Activated naive CD4-positive, alpha-beta T cell treated with anti-CD3 and anti-CD28 coated beads, Interleukin-2, amount 50 U/mL, for 72 hours (primary cell): ENCODE results near the gene HECTD2. TPM values are rescaled to one million over a fixed set of nuclear protein-coding genes. Genes with fewer than 3 reads are reported as not detected.

Experiments used
- ATAC-seq, 2 donors: fragments of 150-1000 bp; cut with Tn5 transposase; 2 replicates each; pipeline ENCODE4 v1.10.0; 2021; ENCODE audit warnings: mild to moderate bottlenecking in 2 of 2, moderate library complexity in 2 of 2
- DNase-seq, 2 donors: peaks; one replicate each; pipeline ENCODE4 v3.0.0; 2021 to 2022; ENCODE audit warnings: low spot score in 2 of 2
- H3K27ac Mint-ChIP-seq, 2 donors: one replicate each; pipeline ENCODE4 v1.8.0; 2022; ENCODE audit warnings: mild to moderate bottlenecking in 2 of 2, mixed read lengths in 2 of 2
- H3K36me3 Mint-ChIP-seq, 2 donors: one replicate each; pipeline ENCODE4 v1.8.0; 2022; ENCODE audit warnings: mixed read lengths in 2 of 2
- H3K9me3 Mint-ChIP-seq, 2 donors: one replicate each; pipeline ENCODE4 v1.8.0; 2022; ENCODE audit warnings: mixed read lengths in 2 of 2
- total RNA-seq, 2 donors: library from RNA; stranded (reverse); gene quantifications; one replicate each; pipeline ENCODE4 v1.2.3, GENCODE V29; 2022

The HECTD2 gene
- total RNA-seq, 2 donors from 2014 or later: 3.0 to 6.0 TPM

- H3K27ac Mint-ChIP-seq: no peak overlapping the region
- H3K9me3 Mint-ChIP-seq: peaks cover 0 to 8% of the 10 kb centered on the region in 2 donors
- H3K36me3 Mint-ChIP-seq: no peaks in the 10 kb centered on the region
- DNase-seq: no peak
- ATAC-seq: no peak
Observed at GRCh38 chr10:91537614-91538383, 127.7 kb downstream of the HECTD2 start.

GRCh38 chr10:91539930-91540329 lies 129.8 kb downstream of the HECTD2 start:
- peaks cover 0 to 8% of the 10 kb centered on the region in 2 donors for H3K9me3 Mint-ChIP-seq

GRCh38 chr10:91540733-91541132 lies 130.6 kb downstream of the HECTD2 start:
- Mint-ChIP-seq H3K36me3 (no peaks in the 10 kb centered on the region), H3K27ac (no peak overlapping the region), H3K9me3 (peaks cover 0 to 8% of the 10 kb centered on the region in 2 donors)
- DNase-seq (no peak), ATAC-seq (peak in 1 of 2 donors; percentile 26)

More at GRCh38 chr10:91539930-91540329, 129.8 kb downstream of the HECTD2 start:
- Mint-ChIP-seq H3K27ac (no peak overlapping the region), H3K36me3 (no peaks in the 10 kb centered on the region)
- no peak for DNase-seq
- ATAC-seq: no peak

GRCh38 chr10:91541481-91541880 lies 131.3 kb downstream of the HECTD2 start:
- H3K36me3 Mint-ChIP-seq: no peaks in the 10 kb centered on the region
- H3K9me3 Mint-ChIP-seq: peaks cover 0 to 8% of the 10 kb centered on the region in 2 donors
- DNase-seq (no peak), ATAC-seq (no peak)
- no peak overlapping the region for H3K27ac Mint-ChIP-seq

- DNase-seq: no peak
- H3K9me3 Mint-ChIP-seq: peaks cover 0 to 4% of the 10 kb centered on the region in 2 donors
- ATAC-seq: no peak
- no peaks in the 10 kb centered on the region for H3K36me3 Mint-ChIP-seq
- H3K27ac Mint-ChIP-seq: no peak overlapping the region
Observed at GRCh38 chr10:91545384-91545783, 135.2 kb downstream of the HECTD2 start.

- Mint-ChIP-seq H3K27ac (no peak overlapping the region), H3K9me3 (peaks cover 0 to 4% of the 10 kb centered on the region in 2 donors), H3K36me3 (no peaks in the 10 kb centered on the region)
- no peak for ATAC-seq
- DNase-seq: no peak
Observed at GRCh38 chr10:91545838-91546237, 135.7 kb downstream of the HECTD2 start.

GRCh38 chr10:91549262-91549661 lies 139.1 kb downstream of the HECTD2 start:
- no peak for ATAC-seq

GRCh38 chr10:91550021-91550420 lies 139.9 kb downstream of the HECTD2 start:
- Mint-ChIP-seq H3K36me3 (no peaks in the 10 kb centered on the region), H3K9me3 (no peaks in the 10 kb centered on the region), H3K27ac (no peak overlapping the region)
- DNase-seq: no peak
- no peak for ATAC-seq

More at GRCh38 chr10:91549262-91549661, 139.1 kb downstream of the HECTD2 start:
- H3K9me3 Mint-ChIP-seq: no peaks in the 10 kb centered on the region
- no peak for DNase-seq
- H3K27ac Mint-ChIP-seq: no peak overlapping the region
- no peaks in the 10 kb centered on the region for H3K36me3 Mint-ChIP-seq

GRCh38 chr10:91551856-91552255 lies 141.7 kb downstream of the HECTD2 start:
- ATAC-seq: peak; percentile 29 to 52
- no peaks in the 10 kb centered on the region for H3K9me3 Mint-ChIP-seq
- DNase-seq: no peak
- H3K36me3 Mint-ChIP-seq: no peaks in the 10 kb centered on the region
- no peak overlapping the region for H3K27ac Mint-ChIP-seq

- no peaks in the 10 kb centered on the region for H3K36me3 Mint-ChIP-seq
- no peak for DNase-seq
- H3K9me3 Mint-ChIP-seq: no peaks in the 10 kb centered on the region
- ATAC-seq: no peak
- no peak overlapping the region for H3K27ac Mint-ChIP-seq
Observed at GRCh38 chr10:91552274-91553095, 142.3 kb downstream of the HECTD2 start.

GRCh38 chr10:91555455-91555854 lies 145.3 kb downstream of the HECTD2 start:
- H3K27ac Mint-ChIP-seq: no peak overlapping the region
- no peaks in the 10 kb centered on the region for H3K9me3 Mint-ChIP-seq
- no peaks in the 10 kb centered on the region for H3K36me3 Mint-ChIP-seq
- no peak for DNase-seq
- no peak for ATAC-seq

GRCh38 chr10:91556691-91557566 lies 146.8 kb downstream of the HECTD2 start:
- no peak for DNase-seq
- H3K27ac Mint-ChIP-seq: no peak overlapping the region
- no peak for ATAC-seq
- H3K9me3 Mint-ChIP-seq: peaks cover 0 to 5% of the 10 kb centered on the region in 2 donors
- H3K36me3 Mint-ChIP-seq: no peaks in the 10 kb centered on the region

GRCh38 chr10:91557651-91558111 lies 147.5 kb downstream of the HECTD2 start:
- Mint-ChIP-seq H3K27ac (no peak overlapping the region), H3K36me3 (no peaks in the 10 kb centered on the region), H3K9me3 (peaks cover 0 to 5% of the 10 kb centered on the region in 2 donors)
- ATAC-seq (no peak), DNase-seq (no peak)

GRCh38 chr10:91558473-91558872 lies 148.3 kb downstream of the HECTD2 start:
- Mint-ChIP-seq H3K27ac (no peak overlapping the region), H3K9me3 (peaks cover 0 to 5% of the 10 kb centered on the region in 2 donors), H3K36me3 (no peaks in the 10 kb centered on the region)
- DNase-seq (no peak), ATAC-seq (no peak)

GRCh38 chr10:91559169-91559568 lies 149.0 kb downstream of the HECTD2 start:
- no peak for DNase-seq
- peaks cover 0 to 5% of the 10 kb centered on the region in 2 donors for H3K9me3 Mint-ChIP-seq
- no peak for ATAC-seq
- H3K27ac Mint-ChIP-seq: no peak overlapping the region
- no peaks in the 10 kb centered on the region for H3K36me3 Mint-ChIP-seq

- peaks cover 0 to 5% of the 10 kb centered on the region in 2 donors for H3K9me3 Mint-ChIP-seq
- no peaks in the 10 kb centered on the region for H3K36me3 Mint-ChIP-seq
- H3K27ac Mint-ChIP-seq: no peak overlapping the region
- no peak for DNase-seq
- no peak for ATAC-seq
Observed at GRCh38 chr10:91559750-91560149, 149.6 kb downstream of the HECTD2 start.
